Measurements from ENCODE around the gene UPK3BL2. TPM values are rescaled to one million over a fixed set of nuclear protein-coding genes. Genes with fewer than 3 reads are reported as not detected.
"Not testable (repeated sequence)": the region's sequence is repeated elsewhere in the genome, so short reads cannot be mapped to it uniquely, and the experiment has no call there.

UPK3BL2 gene
- total RNA-seq, 1 experiment from 2014 or later: 19.8 TPM

DNA sequence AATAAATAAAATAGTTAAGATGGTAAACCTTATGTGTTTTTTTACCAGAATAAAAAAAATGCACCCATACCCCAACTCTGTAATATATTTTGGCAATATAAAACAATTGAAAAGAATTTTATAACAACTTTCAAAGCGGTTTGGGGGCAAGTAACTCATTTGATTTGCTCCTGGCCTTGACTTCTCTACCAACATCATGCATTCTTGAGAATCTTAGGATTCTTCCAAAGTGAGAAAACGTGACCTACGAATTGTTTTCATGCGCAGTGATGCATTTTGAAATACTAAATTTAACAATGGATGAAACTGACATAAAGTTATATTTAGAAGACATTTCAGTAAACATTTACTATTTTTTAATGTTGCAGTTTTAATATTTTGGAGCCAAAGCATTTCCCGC is 22.7 kb downstream of the UPK3BL2 start:
- not testable (repeated sequence) for H4K20me1 ChIP-seq (ENCODE audit: insufficient read depth, low read depth, low read length); H3K4me1 ChIP-seq (ENCODE audit: low read length); H2AFZ ChIP-seq (ENCODE audit: low read length)

DNA sequence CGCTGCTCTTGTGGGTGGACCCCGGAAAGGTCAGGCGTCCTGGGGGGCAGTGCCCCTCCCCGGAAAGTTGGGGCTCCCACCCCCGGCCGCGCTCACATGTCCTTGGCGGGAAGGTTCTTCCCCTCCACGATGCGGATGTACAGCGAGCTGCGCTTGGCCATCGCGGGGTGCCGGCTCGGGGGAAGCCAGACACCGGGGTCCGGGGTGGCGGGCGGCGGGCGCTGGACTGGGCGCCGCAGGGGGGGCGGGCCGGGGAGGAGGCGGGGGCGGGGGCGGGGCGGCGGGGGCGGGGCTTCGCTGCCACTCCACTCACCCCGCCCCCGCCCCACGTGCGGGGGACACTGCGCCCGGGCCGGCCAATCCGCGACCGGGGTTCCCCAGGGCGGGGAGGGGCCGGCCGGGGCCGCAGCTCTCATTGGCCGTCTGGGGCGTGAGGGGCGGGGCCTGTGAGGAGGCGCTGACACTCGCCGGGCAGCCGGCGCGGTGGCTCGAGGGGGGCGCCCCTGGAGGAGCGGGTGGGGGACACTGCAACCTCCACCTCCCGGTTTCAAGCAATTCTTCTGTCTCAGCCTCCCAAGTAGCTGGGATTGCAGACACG is 25.8 kb downstream of the UPK3BL2 start, which contains the start of gene RASA4B:
TSS of gene RASA4B (minus strand) at position 228 of the 598 bp plus-strand sequence. CDS start at position 161, 67 bp downstream.
- H3K4me3 ChIP-seq (ENCODE audit: low read length); H3K79me2 ChIP-seq (ENCODE audit: low read length); H3K4me1 ChIP-seq (ENCODE audit: low read length); H3K9me3 ChIP-seq (ENCODE audit: low read length); H3K9ac ChIP-seq (ENCODE audit: low read length); H3K27ac ChIP-seq (ENCODE audit: low read length); H4K20me1 ChIP-seq (ENCODE audit: insufficient read depth, low read depth, low read length); H3K36me3 ChIP-seq (ENCODE audit: insufficient read depth, low read length); H2AFZ ChIP-seq (ENCODE audit: low read length); H3K27me3 ChIP-seq (ENCODE audit: low read length); H3K9me2 ChIP-seq (replicated peaks; ENCODE audit: insufficient read depth, low read length): not testable (repeated sequence)
- peak; percentile 46 for DNase-seq
- H3K4me2 ChIP-seq (ENCODE audit: low read depth, low read length, poor library complexity, severe bottlenecking): peak within 1 kb of the TSS; percentile 48

More for the DNA sequence above, 22.7 kb downstream of the UPK3BL2 start:
- not testable (repeated sequence) for H3K9ac ChIP-seq (ENCODE audit: low read length); H3K4me2 ChIP-seq (ENCODE audit: low read depth, low read length, poor library complexity, severe bottlenecking); H3K9me2 ChIP-seq (replicated peaks; ENCODE audit: insufficient read depth, low read length); H3K36me3 ChIP-seq (ENCODE audit: insufficient read depth, low read length); H3K79me2 ChIP-seq (ENCODE audit: low read length); H3K9me3 ChIP-seq (ENCODE audit: low read length); H3K27ac ChIP-seq (ENCODE audit: low read length); H3K27me3 ChIP-seq (ENCODE audit: low read length); H3K4me3 ChIP-seq (ENCODE audit: low read length)
- peak; percentile 14 for DNase-seq

DNA sequence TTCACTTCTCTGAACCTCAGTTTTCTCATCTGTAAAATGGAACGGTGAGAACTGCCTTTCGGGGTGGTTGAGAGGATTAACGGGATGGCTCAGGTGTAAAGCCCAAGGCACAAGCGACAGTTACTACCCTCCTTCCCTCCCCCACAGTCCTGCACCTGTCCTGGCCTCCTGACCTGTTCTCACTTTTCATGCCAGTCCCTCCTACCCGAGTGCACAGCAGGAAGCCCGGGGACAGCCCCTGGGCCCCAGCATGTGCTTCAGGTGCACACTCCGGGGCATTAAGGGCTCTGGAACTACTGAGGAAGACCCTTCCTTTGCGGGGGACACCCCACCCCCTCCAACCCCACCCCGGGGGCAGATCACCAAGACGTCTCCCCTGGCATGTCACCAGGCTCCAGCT is 26.5 kb downstream of the UPK3BL2 start:
- not testable (repeated sequence) for H3K4me1 ChIP-seq (ENCODE audit: low read length); H3K9me2 ChIP-seq (replicated peaks; ENCODE audit: insufficient read depth, low read length); H2AFZ ChIP-seq (ENCODE audit: low read length); H3K4me2 ChIP-seq (ENCODE audit: low read depth, low read length, poor library complexity, severe bottlenecking); H3K9ac ChIP-seq (ENCODE audit: low read length); H3K9me3 ChIP-seq (ENCODE audit: low read length); H3K27me3 ChIP-seq (ENCODE audit: low read length); H4K20me1 ChIP-seq (ENCODE audit: insufficient read depth, low read depth, low read length); H3K36me3 ChIP-seq (ENCODE audit: insufficient read depth, low read length); H3K27ac ChIP-seq (ENCODE audit: low read length); H3K79me2 ChIP-seq (ENCODE audit: low read length); DNase-seq; H3K4me3 ChIP-seq (ENCODE audit: low read length)

DNA sequence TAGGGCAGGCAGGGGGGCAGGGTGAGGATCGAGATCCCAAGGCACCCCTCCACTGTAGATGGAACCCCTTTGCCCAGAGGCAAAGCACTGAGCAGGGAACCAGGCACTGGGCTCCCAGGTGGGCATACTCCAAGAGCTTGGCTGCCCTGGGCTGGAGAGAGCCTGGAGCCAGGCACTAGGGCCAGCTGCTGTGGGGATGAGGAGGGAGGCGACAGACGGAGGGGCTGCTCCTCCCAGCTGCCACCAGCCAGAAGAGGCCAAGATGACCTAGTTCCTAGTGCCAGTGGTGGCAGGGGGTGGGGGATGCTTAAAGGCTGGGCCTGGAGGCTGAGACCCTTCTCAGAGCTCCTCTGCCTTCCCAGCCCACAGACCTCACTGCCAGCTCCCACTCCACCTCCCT is 27.6 kb downstream of the UPK3BL2 start:
- not testable (repeated sequence) for H3K4me3 ChIP-seq (ENCODE audit: low read length); H3K4me1 ChIP-seq (ENCODE audit: low read length); H3K36me3 ChIP-seq (ENCODE audit: insufficient read depth, low read length); H2AFZ ChIP-seq (ENCODE audit: low read length); H3K9me2 ChIP-seq (replicated peaks; ENCODE audit: insufficient read depth, low read length); H3K4me2 ChIP-seq (ENCODE audit: low read depth, low read length, poor library complexity, severe bottlenecking); H3K9me3 ChIP-seq (ENCODE audit: low read length); H4K20me1 ChIP-seq (ENCODE audit: insufficient read depth, low read depth, low read length); H3K27ac ChIP-seq (ENCODE audit: low read length); H3K9ac ChIP-seq (ENCODE audit: low read length); H3K79me2 ChIP-seq (ENCODE audit: low read length); H3K27me3 ChIP-seq (ENCODE audit: low read length); DNase-seq

DNA sequence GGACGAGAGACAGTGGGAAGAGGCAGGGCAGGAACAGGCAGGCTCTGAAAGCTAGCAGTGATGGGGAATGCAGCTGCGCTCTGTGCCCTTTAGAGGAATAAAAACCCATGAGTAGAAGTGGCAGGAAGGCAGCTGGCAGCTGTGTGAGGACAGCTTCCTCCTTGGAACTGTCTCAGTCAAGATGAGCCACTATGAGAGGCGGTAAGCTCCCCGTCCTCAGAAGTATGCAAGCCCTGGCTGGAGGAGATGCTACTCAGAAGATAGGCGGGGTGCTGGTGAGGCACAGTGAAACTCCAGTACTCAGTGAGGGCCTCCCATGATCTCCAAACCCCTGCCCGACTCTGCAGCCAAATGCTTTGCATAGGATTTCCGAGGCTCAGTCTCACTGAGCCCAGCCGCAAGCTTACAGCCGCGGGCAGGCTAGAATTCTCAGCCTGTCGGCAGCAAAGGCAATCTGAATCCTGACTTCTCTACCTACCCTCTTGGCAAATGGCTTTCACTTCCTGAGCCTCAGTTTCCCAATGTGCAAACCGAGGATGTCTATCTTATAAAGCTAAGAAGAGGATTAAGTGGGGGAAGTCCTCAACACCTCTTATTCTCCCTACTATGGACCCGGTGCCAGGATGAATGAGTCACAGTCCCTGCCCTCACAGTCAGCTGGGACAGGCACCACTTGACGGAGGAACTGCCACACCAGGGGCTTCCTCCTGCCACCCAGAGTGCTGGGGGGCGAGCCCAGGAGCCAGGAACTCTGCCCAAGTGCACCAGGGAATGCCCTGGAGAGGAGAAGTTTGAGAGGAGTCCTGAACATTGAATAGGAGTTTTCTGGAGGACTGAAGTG is 28.4 kb downstream of the UPK3BL2 start:
- not testable (repeated sequence) for H4K20me1 ChIP-seq (ENCODE audit: insufficient read depth, low read depth, low read length); H3K9me3 ChIP-seq (ENCODE audit: low read length); H2AFZ ChIP-seq (ENCODE audit: low read length); H3K4me2 ChIP-seq (ENCODE audit: low read depth, low read length, poor library complexity, severe bottlenecking); H3K27me3 ChIP-seq (ENCODE audit: low read length); H3K4me1 ChIP-seq (ENCODE audit: low read length); H3K79me2 ChIP-seq (ENCODE audit: low read length); H3K4me3 ChIP-seq (ENCODE audit: low read length); H3K27ac ChIP-seq (ENCODE audit: low read length); H3K9me2 ChIP-seq (replicated peaks; ENCODE audit: insufficient read depth, low read length); H3K36me3 ChIP-seq (ENCODE audit: insufficient read depth, low read length); H3K9ac ChIP-seq (ENCODE audit: low read length); DNase-seq

DNA sequence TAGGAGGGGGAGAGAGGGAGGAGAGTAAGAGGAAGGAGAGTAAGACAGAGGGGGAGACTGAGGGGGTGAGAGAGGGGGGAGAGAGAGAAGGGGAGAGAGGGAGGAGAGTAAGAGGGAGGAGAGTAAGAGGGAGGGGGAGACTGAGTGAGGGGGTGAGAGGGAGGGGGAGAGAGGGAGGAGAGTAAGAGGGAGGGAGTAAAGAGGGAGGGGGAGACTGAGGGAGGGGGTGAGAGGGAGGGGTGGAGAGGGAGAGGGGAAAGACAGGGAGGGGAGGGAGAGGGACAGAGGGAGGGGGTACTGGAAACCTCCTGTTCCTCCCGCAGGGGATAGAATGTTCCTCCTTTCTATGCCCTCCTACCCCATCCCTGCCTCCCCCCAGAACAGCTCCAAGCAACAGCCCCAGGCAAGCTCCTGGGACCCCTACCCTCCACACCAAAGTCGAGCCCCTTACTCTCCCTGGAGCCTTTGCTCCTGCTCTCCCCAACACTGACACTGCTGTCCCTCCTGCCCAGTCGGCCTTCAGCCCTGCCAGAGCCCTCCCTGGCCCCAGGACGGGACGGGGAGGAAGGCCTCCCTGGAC is 30.8 kb downstream of the UPK3BL2 start:
- peak; percentile 70 for DNase-seq
- peak overlapping the region; percentile 23 for H3K4me2 ChIP-seq (ENCODE audit: low read depth, low read length, poor library complexity, severe bottlenecking)
- H2AFZ ChIP-seq (ENCODE audit: low read length): not testable (repeated sequence)

DNA sequence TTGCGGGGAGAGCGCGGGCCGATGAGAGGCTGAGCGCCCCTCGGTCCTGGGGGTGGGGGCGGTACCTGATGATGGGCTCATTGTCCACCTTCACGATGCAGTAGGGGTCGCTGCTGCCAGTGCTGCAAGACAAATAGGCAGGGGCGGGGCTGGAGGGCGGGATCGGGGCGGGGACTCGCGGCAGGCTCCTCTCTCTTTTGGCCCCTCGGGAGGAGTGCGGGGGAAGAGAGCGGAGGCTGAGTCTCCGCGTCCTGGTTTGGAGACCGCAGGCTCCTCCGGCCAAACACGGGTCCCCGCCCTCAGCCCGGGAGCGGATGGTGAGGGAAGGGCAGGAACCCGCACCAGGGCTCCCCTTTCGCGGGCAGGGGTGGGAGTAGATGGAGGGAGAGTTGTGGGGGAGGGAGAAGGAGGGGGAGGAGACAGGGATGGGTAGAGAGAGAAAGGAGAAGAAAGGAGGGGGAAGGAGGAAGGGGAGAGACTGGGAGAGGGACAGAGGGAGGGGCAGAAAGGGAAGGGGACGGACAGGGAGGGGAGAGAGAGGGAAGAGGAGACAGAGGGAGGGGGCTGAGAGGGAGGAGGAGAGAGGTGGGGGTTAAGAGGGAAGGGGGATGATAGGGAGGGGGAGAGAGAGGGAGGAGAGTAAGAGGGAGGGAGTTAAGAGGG is 31.5 kb downstream of the UPK3BL2 start:
- not testable (repeated sequence) for H3K9me2 ChIP-seq (replicated peaks; ENCODE audit: insufficient read depth, low read length); H3K4me1 ChIP-seq (ENCODE audit: low read length); H3K4me3 ChIP-seq (ENCODE audit: low read length); DNase-seq; H3K36me3 ChIP-seq (ENCODE audit: insufficient read depth, low read length); H4K20me1 ChIP-seq (ENCODE audit: insufficient read depth, low read depth, low read length); H3K27me3 ChIP-seq (ENCODE audit: low read length); H3K79me2 ChIP-seq (ENCODE audit: low read length); H3K9ac ChIP-seq (ENCODE audit: low read length); H2AFZ ChIP-seq (ENCODE audit: low read length); H3K27ac ChIP-seq (ENCODE audit: low read length); H3K9me3 ChIP-seq (ENCODE audit: low read length)
- H3K4me2 ChIP-seq (ENCODE audit: low read depth, low read length, poor library complexity, severe bottlenecking): peak overlapping the region; percentile 23

More for the DNA sequence above, 30.8 kb downstream of the UPK3BL2 start:
- H3K4me1 ChIP-seq (ENCODE audit: low read length); H4K20me1 ChIP-seq (ENCODE audit: insufficient read depth, low read depth, low read length); H3K36me3 ChIP-seq (ENCODE audit: insufficient read depth, low read length); H3K27me3 ChIP-seq (ENCODE audit: low read length); H3K4me3 ChIP-seq (ENCODE audit: low read length); H3K9ac ChIP-seq (ENCODE audit: low read length); H3K9me2 ChIP-seq (replicated peaks; ENCODE audit: insufficient read depth, low read length); H3K27ac ChIP-seq (ENCODE audit: low read length); H3K79me2 ChIP-seq (ENCODE audit: low read length); H3K9me3 ChIP-seq (ENCODE audit: low read length): not testable (repeated sequence)

DNA sequence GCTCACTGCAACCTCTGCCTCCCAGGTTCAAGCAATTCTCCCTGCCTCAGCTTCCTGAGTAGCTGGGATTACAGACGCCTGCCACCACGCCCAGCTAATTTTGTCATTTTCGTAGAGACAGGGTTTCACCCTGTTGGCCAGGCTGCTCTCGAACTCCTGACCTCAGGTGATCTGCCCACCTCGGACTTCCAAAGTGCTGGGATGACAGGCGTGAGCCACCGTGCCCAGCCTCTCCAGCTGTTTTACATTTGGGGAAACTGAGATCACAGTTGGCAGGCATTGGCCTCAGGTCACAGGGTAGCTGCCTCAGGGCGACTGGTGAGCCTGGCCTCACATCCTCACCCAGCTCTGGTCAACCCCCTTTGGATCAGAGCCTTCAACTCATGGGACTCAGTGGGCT is 32.9 kb downstream of the UPK3BL2 start:
- H3K4me2 ChIP-seq (ENCODE audit: low read depth, low read length, poor library complexity, severe bottlenecking); H3K27me3 ChIP-seq (ENCODE audit: low read length); H3K36me3 ChIP-seq (ENCODE audit: insufficient read depth, low read length); H3K4me1 ChIP-seq (ENCODE audit: low read length); H2AFZ ChIP-seq (ENCODE audit: low read length); H3K9ac ChIP-seq (ENCODE audit: low read length); H3K27ac ChIP-seq (ENCODE audit: low read length); H3K9me2 ChIP-seq (replicated peaks; ENCODE audit: insufficient read depth, low read length); DNase-seq; H3K79me2 ChIP-seq (ENCODE audit: low read length); H4K20me1 ChIP-seq (ENCODE audit: insufficient read depth, low read depth, low read length); H3K4me3 ChIP-seq (ENCODE audit: low read length); H3K9me3 ChIP-seq (ENCODE audit: low read length): not testable (repeated sequence)

All from Karpas-422 (cell line).